GM12872 (cell line): ENCODE measurements around the gene RSAD1.

Source experiments
- CTCF ChIP-seq: IDR thresholded peaks from 3 replicates; pipeline ENCODE4 v1.5.1; 2011; ENCODE audit warnings: low read depth, mild to moderate bottlenecking, low read length, moderate library complexity; ENCODE audit not compliant: insufficient read depth

RSAD1 gene

GRCh38 chr17:50502301-50502990, 23.8 kb downstream of the RSAD1 start:
- TF ChIP-seq CTCF, result no peak

GRCh38 chr17:50505591-50506130, 27.0 kb downstream of the RSAD1 start:
- no peak for TF ChIP-seq CTCF

- no peak for TF ChIP-seq CTCF
Observed at GRCh38 chr17:50506298-50506697, 27.6 kb downstream of the RSAD1 start.

- TF ChIP-seq CTCF, result peak; percentile 31; the same call in 2 of the 3 replicates
Observed at GRCh38 chr17:50507871-50508572, 29.4 kb downstream of the RSAD1 start, which contains the start of gene MYCBPAP. TSS of gene MYCBPAP (plus strand) at chr17:50508439. CDS start at chr17:50508675, 236 bp downstream.

- TF ChIP-seq CTCF, result no peak
Observed at GRCh38 chr17:50508573-50509460, 30.2 kb downstream of the RSAD1 start.

- no peak for TF ChIP-seq CTCF
Observed at GRCh38 chr17:50511058-50511457, 32.4 kb downstream of the RSAD1 start.

- no peak for TF ChIP-seq CTCF
Observed at GRCh38 chr17:50513495-50513894, 34.8 kb downstream of the RSAD1 start.
